ENCODE measurements around the gene RNF168. TPM values are rescaled to one million over a fixed set of nuclear protein-coding genes. Genes with fewer than 3 reads are reported as not detected.
"Not testable (repeated sequence)": the region's sequence is repeated elsewhere in the genome, so short reads cannot be mapped to it uniquely, and the experiment has no call there.

RNF168 gene
- polyA plus RNA-seq, 3 donors = 4.4 to 6.9 (median 6.7) TPM

DNA sequence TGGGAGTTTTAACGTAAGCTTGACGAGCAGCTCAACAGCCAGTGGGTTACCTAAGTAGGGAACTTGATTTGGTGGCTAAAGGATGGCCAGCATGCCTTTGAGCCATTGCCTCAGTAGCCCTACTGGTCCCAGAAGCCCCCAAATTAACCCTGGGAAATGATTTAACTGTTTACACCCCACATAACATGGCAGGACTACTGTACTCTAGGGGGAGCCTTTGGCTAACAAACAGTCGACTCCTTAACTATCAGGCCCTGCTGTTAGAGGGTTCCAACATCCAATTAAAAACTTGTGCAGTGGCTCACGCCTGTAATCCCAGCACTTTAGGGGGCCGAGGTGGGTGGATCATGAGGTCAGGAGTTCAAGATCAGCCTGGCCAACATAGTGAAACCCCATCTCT lies 21.0 kb upstream of the RNF168 start:
- intact Hi-C loops (cut with micrococcal nuclease) = no loop called here
- 85% methylated on average over 2 of the region's 5 CpGs for WGBS (ENCODE audit: insufficient coverage)
- no peak for DNase-seq

GRCh38 chr3:196523841-196524240 lies 20.3 kb upstream of the RNF168 start:
- no peak overlapping the region for H3K4me3 ChIP-seq (replicated peaks in 1 of 3; ENCODE audit: low read depth in 2 of 3, low read length in 3 of 3)
- no peak overlapping the region for H3K27ac ChIP-seq (ENCODE audit: low read depth in 1 of 2, low read length in 2 of 2)
- no peaks in the 10 kb centered on the region for H3K36me3 ChIP-seq (replicated peaks in 1 of 2; ENCODE audit: control insufficient read depth in 1 of 2, insufficient read depth in 2 of 2, low read length in 2 of 2)
- TF ChIP-seq CTCF (IDR thresholded peaks at IDR 0.05) = no peak
- Mint-ChIP-seq H3K27ac (no peak overlapping the region), H3K27me3 (ENCODE audit: low read depth in 3 of 3) (peaks cover 0 to 13% (median 2%) of the 10 kb centered on the region in 3 donors), H3K4me3 (no peak overlapping the region), H3K36me3 (no peaks in the 10 kb centered on the region), H3K4me1 (peaks cover 4% of the 10 kb centered on the region), H3K9me3 (peaks cover 24 to 44% (median 41%) of the 10 kb centered on the region in 7 donors)
- H3K79me2 ChIP-seq (ENCODE audit: insufficient read depth, low read length) = no peaks in the 10 kb centered on the region
- DNase-seq = no peak
- no peak overlapping the region for H2AFZ ChIP-seq (ENCODE audit: insufficient read depth, low read depth, low read length, poor library complexity, severe bottlenecking)
- WGBS (ENCODE audit: insufficient coverage) = no CpG with 5 or more reads among the region's 4 CpGs
- intact Hi-C loops (cut with micrococcal nuclease) = no loop called here
- H3K9ac ChIP-seq (ENCODE audit: insufficient read depth, low read length, poor library complexity, severe bottlenecking) = no peak overlapping the region
- H3K27me3 ChIP-seq (ENCODE audit: control insufficient read depth in 2 of 2, insufficient read depth in 2 of 2, low read length in 2 of 2) = no peaks in the 10 kb centered on the region
- peaks cover 35 to 40% of the 10 kb centered on the region in 2 donors for H3K9me3 ChIP-seq (replicated peaks in 1 of 2; ENCODE audit: control insufficient read depth in 1 of 2, insufficient read depth in 1 of 2, low read length in 2 of 2)
- no peak overlapping the region for H3K4me2 ChIP-seq (replicated peaks; ENCODE audit: extremely low read depth, low read length, poor library complexity, severe bottlenecking)
- no peaks in the 10 kb centered on the region for H4K20me1 ChIP-seq (ENCODE audit: insufficient read depth, low read length)
- peaks cover 4 to 6% of the 10 kb centered on the region in 2 donors for H3K4me1 ChIP-seq (ENCODE audit: control insufficient read depth in 1 of 2, insufficient read depth in 2 of 2, low read length in 2 of 2)

More for the DNA sequence above, 21.0 kb upstream of the RNF168 start:
- no peak overlapping the region for H3K4me2 ChIP-seq (replicated peaks; ENCODE audit: extremely low read depth, low read length, poor library complexity, severe bottlenecking)
- no peaks in the 10 kb centered on the region for H3K27me3 ChIP-seq (ENCODE audit: control insufficient read depth in 2 of 2, insufficient read depth in 2 of 2, low read length in 2 of 2)
- H3K36me3 ChIP-seq (replicated peaks in 1 of 2; ENCODE audit: control insufficient read depth in 1 of 2, insufficient read depth in 2 of 2, low read length in 2 of 2) = no peaks in the 10 kb centered on the region
- H4K20me1 ChIP-seq (ENCODE audit: insufficient read depth, low read length) = no peaks in the 10 kb centered on the region
- H3K79me2 ChIP-seq (ENCODE audit: insufficient read depth, low read length) = no peaks in the 10 kb centered on the region
- H3K4me1 ChIP-seq (ENCODE audit: control insufficient read depth in 1 of 2, insufficient read depth in 2 of 2, low read length in 2 of 2) = peaks cover 8 to 10% of the 10 kb centered on the region in 2 donors
- H3K9ac ChIP-seq (ENCODE audit: insufficient read depth, low read length, poor library complexity, severe bottlenecking) = no peak overlapping the region
- no peak for TF ChIP-seq CTCF (IDR thresholded peaks at IDR 0.05)
- H3K27me3 Mint-ChIP-seq (ENCODE audit: low read depth in 3 of 3) = peaks cover 0 to 13% (median 2%) of the 10 kb centered on the region in 3 donors
- H3K27ac Mint-ChIP-seq = no peak overlapping the region
- no peak overlapping the region for H3K4me3 ChIP-seq (replicated peaks in 1 of 3; ENCODE audit: low read depth in 2 of 3, low read length in 3 of 3)
- H3K4me1 Mint-ChIP-seq = peaks cover 6% of the 10 kb centered on the region
- H3K9me3 ChIP-seq (replicated peaks in 1 of 2; ENCODE audit: control insufficient read depth in 1 of 2, insufficient read depth in 1 of 2, low read length in 2 of 2) = peaks cover 28 to 33% of the 10 kb centered on the region in 2 donors
- H3K27ac ChIP-seq (ENCODE audit: low read depth in 1 of 2, low read length in 2 of 2) = no peak overlapping the region
- no peaks in the 10 kb centered on the region for H3K36me3 Mint-ChIP-seq
- H3K9me3 Mint-ChIP-seq = peaks cover 20 to 37% (median 34%) of the 10 kb centered on the region in 7 donors
- H2AFZ ChIP-seq (ENCODE audit: insufficient read depth, low read depth, low read length, poor library complexity, severe bottlenecking) = no peak overlapping the region
- H3K4me3 Mint-ChIP-seq = no peak overlapping the region

DNA sequence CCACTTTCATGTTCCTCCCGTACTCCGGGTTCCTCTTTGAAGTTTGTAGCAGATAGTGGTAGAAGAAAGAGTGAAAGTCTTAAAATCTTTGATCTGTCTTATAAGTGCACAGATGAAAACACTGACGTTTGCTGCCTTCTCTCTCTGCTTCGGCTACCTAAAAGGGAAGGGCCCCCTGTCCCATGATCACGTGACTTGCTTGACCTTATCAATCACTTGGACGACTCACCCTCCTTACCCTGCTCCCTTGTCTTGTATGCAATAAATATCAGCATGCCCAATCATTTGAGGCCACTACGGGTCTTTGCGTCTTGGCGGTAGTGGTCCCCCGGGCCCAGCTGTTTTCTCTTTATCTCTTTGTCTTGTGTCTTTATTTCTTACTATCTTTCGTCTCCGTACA lies 17.7 kb upstream of the RNF168 start:
- intact Hi-C loops (cut with micrococcal nuclease); H3K79me2 ChIP-seq (ENCODE audit: insufficient read depth, low read length); H3K27ac ChIP-seq (ENCODE audit: low read depth in 1 of 2, low read length in 2 of 2); H3K4me1 Mint-ChIP-seq; H3K27me3 ChIP-seq (ENCODE audit: control insufficient read depth in 2 of 2, insufficient read depth in 2 of 2, low read length in 2 of 2); H3K27ac Mint-ChIP-seq; H3K4me1 ChIP-seq (ENCODE audit: control insufficient read depth in 1 of 2, insufficient read depth in 2 of 2, low read length in 2 of 2); H3K36me3 Mint-ChIP-seq; DNase-seq; H3K9ac ChIP-seq (ENCODE audit: insufficient read depth, low read length, poor library complexity, severe bottlenecking); H3K36me3 ChIP-seq (replicated peaks in 1 of 2; ENCODE audit: control insufficient read depth in 1 of 2, insufficient read depth in 2 of 2, low read length in 2 of 2); H3K4me3 Mint-ChIP-seq; H3K27me3 Mint-ChIP-seq (ENCODE audit: low read depth in 3 of 3); H4K20me1 ChIP-seq (ENCODE audit: insufficient read depth, low read length); H3K4me3 ChIP-seq (replicated peaks in 1 of 3; ENCODE audit: low read depth in 2 of 3, low read length in 3 of 3); H3K4me2 ChIP-seq (replicated peaks; ENCODE audit: extremely low read depth, low read length, poor library complexity, severe bottlenecking); H2AFZ ChIP-seq (ENCODE audit: insufficient read depth, low read depth, low read length, poor library complexity, severe bottlenecking): not testable (repeated sequence)
- 97% methylated on average over 6 of the region's 12 CpGs for WGBS (ENCODE audit: insufficient coverage)
- H3K9me3 ChIP-seq (replicated peaks in 1 of 2; ENCODE audit: control insufficient read depth in 1 of 2, insufficient read depth in 1 of 2, low read length in 2 of 2) = peaks cover 53 to 62% of the 10 kb centered on the region in 2 donors
- H3K9me3 Mint-ChIP-seq = peaks cover 33 to 68% (median 64%) of the 10 kb centered on the region in 7 donors

All from CD14-positive monocyte (primary cell).